ENCODE measurements around the gene CBX2.

The CBX2 gene

GRCh38 chr17:79834565-79835469 lies 56.9 kb downstream of the CBX2 start:
- no peak for DNase-seq (ENCODE audit: low read depth, low spot score)
- no peak overlapping the region for H3K4me3 ChIP-seq (ENCODE audit: low read depth, low read length)
- in situ Hi-C loops (cut with HindIII; ENCODE audit: low sequenced_read_pairs), result no loop called here
- peak; percentile 75 for TF ChIP-seq CTCF (IDR thresholded peaks at IDR 0.05; ENCODE audit: low read depth, low read length)

- H3K4me3 ChIP-seq (ENCODE audit: low read depth, low read length), result no peak overlapping the region
- in situ Hi-C loops (cut with HindIII; ENCODE audit: low sequenced_read_pairs), result no loop called here
- no peak for DNase-seq (ENCODE audit: low read depth, low spot score)
- no peak for TF ChIP-seq CTCF (IDR thresholded peaks at IDR 0.05; ENCODE audit: low read depth, low read length)
Measured at GRCh38 chr17:79835470-79835899, 57.5 kb downstream of the CBX2 start.

- in situ Hi-C loops (cut with HindIII; ENCODE audit: low sequenced_read_pairs), result no loop called here
- H3K4me3 ChIP-seq (ENCODE audit: low read depth, low read length), result no peak overlapping the region
- no peak for TF ChIP-seq CTCF (IDR thresholded peaks at IDR 0.05; ENCODE audit: low read depth, low read length)
- no peak for DNase-seq (ENCODE audit: low read depth, low spot score)
Measured at GRCh38 chr17:79835953-79836509, 58.1 kb downstream of the CBX2 start.

GRCh38 chr17:79836510-79836971 lies 58.6 kb downstream of the CBX2 start:
- no peak for DNase-seq (ENCODE audit: low read depth, low spot score)

GRCh38 chr17:79836972-79837887 lies 59.3 kb downstream of the CBX2 start:
- in situ Hi-C loops (cut with HindIII; ENCODE audit: low sequenced_read_pairs), result no loop called here
- DNase-seq (ENCODE audit: low read depth, low spot score), result peak; percentile 62
- peak overlapping the region; percentile 76 for H3K4me3 ChIP-seq (ENCODE audit: low read depth, low read length)
- peak; percentile 11 for TF ChIP-seq CTCF (IDR thresholded peaks at IDR 0.05; ENCODE audit: low read depth, low read length)

More at GRCh38 chr17:79836510-79836971, 58.6 kb downstream of the CBX2 start:
- in situ Hi-C loops (cut with HindIII; ENCODE audit: low sequenced_read_pairs), result no loop called here
- H3K4me3 ChIP-seq (ENCODE audit: low read depth, low read length), result no peak overlapping the region
- no peak for TF ChIP-seq CTCF (IDR thresholded peaks at IDR 0.05; ENCODE audit: low read depth, low read length)
